Placental epithelial cell (primary cell): Measurements from ENCODE around the gene CCDC12. TPM values are rescaled to one million over a fixed set of nuclear protein-coding genes. Genes with fewer than 3 reads are reported as not detected.

Source experiments
- small RNA-seq: library from RNA; depleted of rRNA; stranded (forward); fragments of <200 nt; gene quantifications from one replicate; pipeline ENCODE3, GENCODE V24; 2012
- total RNA-seq: library from RNA; depleted of rRNA; stranded (reverse); fragments of >200 nt; gene quantifications from 2 replicates; pipeline ENCODE4 v1.2.3, GENCODE V29; 2012

CCDC12 gene
- total RNA-seq: 32.1 and 41.6 TPM in 2 replicates

GRCh38 chr3:46976326-46977190 is at the start of gene CCDC12:
Gene CCDC12, minus strand, starts transcription at chr3:46976745. Its CDS starts 13 bp downstream, at chr3:46976732.

GRCh38 chr3:46978985-46979944 is 2.7 kb upstream of the CCDC12 start, which contains the start of gene NBEAL2:
Gene NBEAL2, plus strand, starts transcription at chr3:46979666. Its CDS starts 196 bp downstream, at chr3:46979862.

GRCh38 chr3:46877406-46878125 is 99.0 kb downstream of the CCDC12 start, which contains the start of gene PTH1R:
Gene PTH1R, plus strand, starts transcription at chr3:46877721. Its CDS starts 5,839 bp downstream, at chr3:46883560.

Small RNAs within 50 kb of the gene (small RNA-seq; reads per million reads assigned to genes)
- not detected for gene AC109583.2

Other genes with a start within 250 kb of the CCDC12 start
- 0.65 and 6.3 TPM in 2 replicates for gene MYL3, start 113.3 kb downstream of the CCDC12 start, total RNA-seq
- 8.0 and 12.6 TPM in 2 replicates for gene PTH1R, start 99.0 kb downstream of the CCDC12 start, total RNA-seq
- gene NBEAL2, start 2.9 kb upstream of the CCDC12 start, total RNA-seq: 30.6 and 36.7 TPM in 2 replicates
- gene SETD2, start 187.4 kb upstream of the CCDC12 start, total RNA-seq: 45.4 and 51.4 TPM in 2 replicates